Hematopoietic multipotent progenitor cell treated with erythropoietin and hydrocortisone succinate and interleukin-3 and kit ligand, for 6 days (in vitro differentiated cells): Measurements from ENCODE around the gene STC2.
"Not testable (repeated sequence)": the region's sequence is repeated elsewhere in the genome, so short reads cannot be mapped to it uniquely, and the experiment has no call there.

Experiments
- DNase-seq: peaks from one replicate; pipeline ENCODE4 v3.0.0-alpha.2; 2015

Gene STC2

DNA sequence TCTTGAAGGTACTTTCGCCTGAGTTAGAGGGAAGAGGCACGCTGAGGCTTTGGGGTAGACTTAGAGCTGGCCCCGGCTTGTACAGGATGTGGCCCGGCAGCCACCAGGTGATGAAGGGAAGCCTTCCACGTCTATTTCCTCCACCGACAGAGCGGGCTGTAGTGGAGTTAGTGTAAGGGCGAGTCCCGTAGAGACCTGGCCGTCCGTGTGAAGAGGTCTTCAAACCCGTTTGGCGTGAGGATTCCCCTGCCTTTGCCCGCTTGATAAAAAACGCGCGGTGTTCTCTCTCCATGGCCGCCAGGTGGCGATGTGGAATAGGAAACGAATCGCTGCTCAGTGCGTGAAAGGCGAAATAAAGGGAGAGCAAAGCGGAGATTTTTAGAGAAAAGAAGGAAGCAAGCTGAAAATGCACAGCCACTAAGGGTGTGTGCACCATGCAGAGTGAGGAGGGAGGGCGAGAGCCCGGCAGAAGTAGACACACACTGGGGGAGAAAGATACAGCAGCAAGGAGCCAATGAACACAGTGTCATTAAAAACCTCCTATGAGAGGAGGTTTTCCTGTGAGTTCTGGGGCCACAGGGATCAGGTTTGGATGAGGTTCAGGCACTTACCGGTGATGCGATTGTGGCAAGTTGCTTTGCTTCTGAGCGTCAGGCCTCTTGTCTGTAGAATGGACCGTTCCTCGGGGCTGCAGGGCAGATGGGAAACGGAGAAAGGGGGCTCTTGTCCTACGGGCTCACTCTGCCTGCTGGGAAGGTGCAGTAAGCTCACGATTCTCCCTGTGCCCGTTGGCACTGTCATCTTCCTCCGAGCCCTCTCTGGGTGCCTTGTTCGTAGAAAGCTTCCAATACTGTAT, 34.2 kb downstream of the STC2 start:
- DNase-seq, result peak; percentile 86

DNA sequence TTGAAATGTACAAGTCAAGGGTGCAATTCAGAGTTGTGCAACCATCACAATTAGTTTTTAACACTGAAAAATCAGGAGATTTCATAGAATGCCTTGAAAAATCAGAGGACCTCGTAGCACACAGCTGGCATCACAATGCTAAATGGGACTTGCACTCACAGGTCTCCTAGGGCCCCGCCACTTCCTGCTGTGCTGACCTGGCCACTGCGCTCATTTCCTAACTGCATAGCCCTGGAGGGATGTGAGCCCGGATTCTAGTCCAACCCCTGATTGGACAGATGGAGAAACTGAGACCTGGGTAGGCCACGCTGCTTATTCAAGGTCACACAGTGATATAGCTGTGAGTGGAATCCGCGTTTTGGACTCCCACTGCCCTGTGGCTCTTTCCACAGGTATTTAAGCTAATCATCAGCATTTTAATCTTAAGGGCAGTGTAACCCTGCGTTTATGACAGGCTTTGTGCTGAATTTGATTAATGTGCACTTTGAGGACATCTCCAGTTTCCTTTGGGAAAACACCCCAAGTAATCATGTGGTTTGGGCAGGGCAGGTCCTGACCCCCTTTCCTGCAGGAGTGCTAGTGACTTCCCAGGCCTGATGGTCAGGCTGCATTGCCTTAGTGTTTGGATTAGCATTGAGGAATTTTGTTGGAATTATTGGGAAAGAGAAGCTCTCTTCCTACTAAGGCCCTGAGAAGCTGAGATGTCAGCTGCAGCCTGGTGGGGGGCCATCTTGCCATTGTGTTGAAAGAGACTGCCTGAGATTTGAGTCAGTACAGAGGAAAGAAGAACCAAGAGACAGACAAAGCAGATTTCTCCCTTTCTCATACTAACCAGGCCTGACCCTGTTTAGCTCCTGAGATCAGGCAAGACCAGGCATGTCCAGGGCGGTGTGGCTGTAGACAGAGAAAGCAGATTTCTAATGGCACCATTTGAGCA, 36.2 kb downstream of the STC2 start:
- no peak for DNase-seq

DNA sequence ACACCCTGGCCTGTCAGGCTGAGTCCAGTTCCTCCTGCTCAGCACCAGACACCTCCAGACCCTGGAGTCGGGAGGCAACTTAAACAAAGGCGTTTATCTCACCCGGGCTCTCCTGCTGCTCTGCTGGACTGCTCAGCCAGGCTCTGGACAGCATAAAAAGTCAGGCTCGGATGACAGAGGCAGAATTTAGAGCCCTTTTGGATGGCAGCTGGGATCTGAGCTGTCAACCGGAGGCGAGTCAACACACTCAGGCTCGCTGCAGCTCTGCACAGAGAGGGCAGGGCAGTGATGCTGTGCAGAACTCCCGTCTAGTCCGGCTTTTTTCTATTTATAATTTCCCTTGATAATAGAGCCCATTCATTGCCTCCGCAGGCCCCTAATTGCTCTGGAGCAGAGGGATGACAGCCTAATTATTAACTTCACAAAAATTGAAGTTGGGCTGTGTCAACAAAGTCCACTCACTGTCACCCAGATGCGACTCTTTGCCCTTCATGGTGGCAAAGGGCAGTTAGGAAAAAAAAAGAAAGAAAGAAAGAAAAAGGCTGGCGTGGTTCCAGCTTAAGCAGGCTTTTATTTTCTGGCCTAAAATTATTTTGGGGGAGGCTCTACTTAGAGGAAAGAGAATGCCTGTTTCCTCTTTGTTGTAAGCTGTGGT, 37.6 kb downstream of the STC2 start:
- no peak for DNase-seq

DNA sequence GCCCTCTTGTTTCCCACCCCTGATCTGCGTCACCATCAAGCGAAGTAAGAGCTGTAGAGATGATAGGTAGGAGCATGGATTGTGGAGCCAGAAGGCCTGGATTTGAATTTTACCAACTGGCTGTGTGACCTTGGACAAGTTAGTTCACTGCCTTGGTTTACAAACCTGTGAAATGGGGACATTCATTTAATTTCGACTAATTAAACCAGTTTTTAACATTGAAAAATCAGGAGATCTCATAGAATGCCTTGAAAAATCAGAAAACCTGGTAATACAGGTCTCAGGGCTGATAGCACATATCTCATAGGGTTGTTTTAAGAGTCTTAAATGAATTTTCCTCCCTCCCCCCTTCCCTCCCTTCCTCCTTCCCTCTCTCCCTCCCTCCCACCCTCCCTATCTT, 38.8 kb downstream of the STC2 start:
- DNase-seq, result no peak

DNA sequence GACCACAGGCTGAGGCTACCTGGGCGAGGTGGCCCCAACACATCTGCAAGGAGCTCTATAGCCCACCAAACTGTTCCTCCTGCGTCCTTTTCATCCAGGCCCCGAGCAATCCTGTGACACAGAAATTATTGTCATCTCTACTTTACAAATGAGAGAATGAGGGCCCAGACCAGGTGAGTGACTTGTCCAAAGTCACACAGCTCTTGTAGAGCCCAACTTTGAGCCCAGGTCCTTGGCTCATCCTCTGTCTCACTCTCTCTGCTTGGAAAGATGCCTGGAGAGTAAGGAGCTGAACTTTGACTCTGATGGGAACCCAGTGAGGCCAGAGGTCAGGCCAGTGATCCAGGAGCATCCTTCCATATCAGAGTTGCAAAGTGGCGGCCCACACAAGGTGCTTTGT, 39.6 kb downstream of the STC2 start:
- no peak for DNase-seq

DNA sequence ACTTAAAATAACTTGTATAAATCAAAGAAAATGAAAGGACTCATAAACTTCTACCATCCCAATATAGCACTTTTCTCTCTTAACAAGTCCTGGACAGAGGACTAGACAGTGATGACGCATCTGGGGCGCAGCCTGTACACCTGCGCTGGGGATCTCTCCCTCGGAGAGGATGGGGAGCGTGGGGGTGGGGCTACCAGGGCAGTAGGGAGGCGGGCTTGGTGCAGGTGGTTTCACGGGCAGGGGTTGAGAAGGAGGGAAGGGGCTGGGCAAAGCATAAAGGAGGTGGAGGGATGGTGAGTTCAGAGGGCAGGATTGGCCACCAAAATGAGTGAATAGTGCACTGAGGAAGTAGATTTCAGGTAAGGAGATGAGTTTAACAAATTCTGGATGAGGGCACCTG, 41.1 kb downstream of the STC2 start:
- no peak for DNase-seq

DNA sequence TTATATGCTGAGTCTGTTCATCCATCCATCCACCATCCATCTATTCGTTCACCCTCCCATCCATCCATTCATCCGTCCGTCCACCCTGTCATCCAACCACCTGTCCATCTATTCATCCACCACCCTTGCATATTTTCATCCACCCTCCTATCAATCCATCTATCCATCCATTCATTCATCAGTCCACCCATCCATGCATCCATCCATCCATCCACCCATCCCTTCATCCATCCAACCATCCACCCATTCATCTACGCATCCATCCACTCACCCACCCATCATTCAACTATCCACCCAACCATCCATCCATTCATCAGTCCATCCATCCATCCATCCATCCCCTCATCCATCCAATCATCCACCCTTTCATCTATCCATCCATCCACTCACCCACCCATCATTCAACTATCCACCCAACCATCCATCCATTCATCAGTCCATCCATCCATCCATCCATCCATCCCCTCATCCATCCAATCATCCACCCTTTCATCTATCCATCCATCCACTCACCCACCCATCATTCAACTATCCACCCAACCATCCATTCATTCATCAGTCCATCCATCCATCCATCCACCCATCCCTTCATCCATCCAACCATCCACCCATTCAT, 43.8 kb downstream of the STC2 start:
- not testable (repeated sequence) for DNase-seq

DNA sequence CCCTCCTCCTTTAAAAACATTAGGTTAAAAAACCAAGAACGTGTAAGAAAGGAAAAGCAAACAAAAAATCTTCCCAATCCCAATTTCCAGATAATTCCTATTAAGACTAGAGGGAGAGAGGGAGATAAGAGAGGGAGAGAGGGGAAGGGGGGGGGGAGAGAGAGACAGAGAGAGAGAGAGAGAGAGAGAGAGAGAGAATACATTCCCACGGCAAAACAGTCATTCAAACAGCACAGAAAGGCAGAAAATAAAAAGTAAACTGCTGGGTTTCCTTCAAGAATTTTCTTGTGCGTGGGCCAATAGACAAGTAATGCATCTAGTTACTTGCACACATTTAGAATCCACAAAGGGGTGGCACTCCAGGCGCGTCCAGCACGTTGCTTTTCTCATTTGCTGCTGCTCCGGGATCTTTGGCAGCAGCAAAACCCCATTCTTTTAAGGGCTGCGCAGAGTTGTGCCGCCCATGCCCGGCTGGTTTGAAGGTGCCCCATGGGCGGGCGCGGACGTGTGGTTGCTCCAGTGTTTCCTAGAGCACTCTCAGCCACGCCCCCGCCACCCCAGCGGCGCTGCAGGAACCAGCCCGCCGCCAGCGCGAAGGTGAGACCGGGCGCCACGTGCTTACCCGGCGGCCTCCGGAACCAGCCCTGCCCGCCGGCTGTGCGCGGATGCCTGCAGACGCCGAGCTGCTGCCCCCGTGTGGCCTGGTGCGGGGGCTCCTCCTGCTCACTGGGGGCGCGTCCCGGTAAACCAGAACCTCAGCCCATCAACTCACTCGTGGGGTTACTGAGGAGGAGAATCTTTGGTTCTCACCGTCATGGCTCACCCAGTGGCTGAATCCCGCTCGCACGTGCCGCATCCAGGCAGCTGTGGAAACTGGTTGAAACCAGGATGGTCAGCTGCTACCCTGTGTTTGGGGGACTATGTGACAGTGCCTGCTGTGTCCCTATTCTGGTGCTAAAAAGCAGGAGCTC, 44.6 kb downstream of the STC2 start:
- DNase-seq, result peak; percentile 72

DNA sequence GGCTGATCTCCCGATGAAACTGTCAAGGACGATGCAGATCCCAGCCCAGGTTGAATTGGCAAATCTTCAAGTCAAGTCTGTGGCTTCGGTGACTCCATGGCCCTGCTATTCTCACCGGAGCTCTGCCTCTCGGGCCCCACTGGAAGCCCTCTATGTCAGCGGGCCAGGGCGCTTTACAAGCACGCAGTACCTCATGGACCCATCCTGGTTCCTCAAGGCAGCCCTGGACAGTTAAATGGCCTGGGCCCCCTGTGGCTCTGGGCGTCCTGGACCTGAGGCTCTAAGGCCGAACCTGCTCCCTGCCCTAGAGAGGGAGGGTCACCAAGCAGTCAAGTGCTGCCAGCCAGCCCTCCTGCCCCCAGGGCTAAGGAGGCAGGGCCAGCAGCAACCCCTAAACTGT, 45.3 kb downstream of the STC2 start:
- DNase-seq, result no peak

DNA sequence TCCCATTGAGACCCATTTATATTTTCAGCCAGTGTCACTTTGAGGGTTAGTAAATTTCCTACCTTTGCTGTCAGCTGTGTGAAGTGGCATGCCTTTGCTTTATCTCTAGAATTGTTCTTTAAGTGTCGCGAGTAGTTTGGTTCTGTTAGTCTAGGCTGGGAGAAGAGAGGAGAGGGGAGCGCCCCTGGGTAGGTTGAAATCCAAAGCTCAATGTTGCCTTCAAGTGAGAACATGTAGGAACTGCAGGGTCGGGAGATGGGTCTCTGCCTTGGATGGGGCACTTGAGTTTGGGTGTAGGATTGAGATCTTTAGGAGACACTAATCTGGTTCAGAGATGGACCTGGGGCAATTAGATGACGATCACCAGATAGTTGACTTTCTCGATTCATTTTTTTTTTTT, 46.3 kb downstream of the STC2 start:
- DNase-seq, result peak; percentile 14

DNA sequence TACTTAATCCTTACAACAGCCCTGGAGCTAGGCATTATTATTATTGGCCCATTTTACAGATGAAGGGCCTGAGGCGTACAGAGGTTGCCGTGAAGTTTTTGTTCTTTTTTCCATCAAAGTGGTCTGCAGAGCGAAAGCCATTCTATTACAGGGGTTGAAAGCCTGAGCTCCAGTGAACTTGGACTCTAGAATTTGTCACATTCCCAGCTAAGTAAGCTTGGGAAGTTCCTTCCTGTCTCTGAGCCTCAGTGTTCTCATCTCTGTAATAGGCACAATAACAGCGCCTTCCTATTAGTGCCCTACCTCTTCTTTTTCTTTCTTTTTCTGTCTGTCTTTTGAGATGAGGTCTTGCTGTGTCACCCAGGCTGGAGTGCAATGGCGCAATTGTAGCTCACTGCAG, 49.0 kb downstream of the STC2 start:
- no peak for DNase-seq

DNA sequence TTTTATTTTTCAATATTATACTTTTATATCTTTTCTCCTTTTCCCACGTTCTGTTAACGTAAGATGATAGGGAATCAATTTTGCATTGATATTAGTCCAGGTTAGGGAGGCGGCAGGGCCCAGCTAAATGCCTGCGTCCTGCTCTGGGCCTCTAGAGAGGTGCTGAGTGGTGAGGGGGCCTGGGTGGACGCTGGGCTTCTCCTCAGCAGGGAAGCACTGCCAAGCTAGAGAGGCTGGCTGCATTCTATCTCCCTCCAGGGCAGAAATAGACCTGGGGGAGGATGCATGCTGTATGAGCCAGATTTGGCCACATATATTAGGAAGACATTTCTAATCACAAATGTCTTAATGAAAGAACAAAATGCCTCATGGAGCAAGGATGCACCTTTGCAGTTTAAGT, 49.6 kb downstream of the STC2 start:
- DNase-seq, result no peak

DNA sequence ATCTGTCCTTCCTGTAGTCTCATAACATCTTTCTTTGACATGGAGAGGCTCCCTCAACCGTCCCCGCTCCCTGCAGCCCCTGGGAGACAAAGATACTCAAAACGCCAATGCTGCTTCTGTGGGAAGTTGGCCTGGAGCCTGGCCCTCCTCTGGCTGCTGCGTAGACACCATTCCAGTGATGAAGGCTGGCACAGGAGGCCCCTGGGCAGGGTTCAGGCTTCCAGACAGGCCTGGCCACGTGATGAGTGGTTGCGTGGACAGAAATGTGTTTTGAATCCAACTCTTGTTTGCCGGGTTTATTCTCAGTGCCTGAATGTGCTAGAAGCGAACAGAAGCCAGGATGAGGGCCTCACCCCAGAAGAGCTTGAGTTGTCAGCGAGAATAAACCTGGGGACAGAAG, 50.0 kb downstream of the STC2 start:
- no peak for DNase-seq

DNA sequence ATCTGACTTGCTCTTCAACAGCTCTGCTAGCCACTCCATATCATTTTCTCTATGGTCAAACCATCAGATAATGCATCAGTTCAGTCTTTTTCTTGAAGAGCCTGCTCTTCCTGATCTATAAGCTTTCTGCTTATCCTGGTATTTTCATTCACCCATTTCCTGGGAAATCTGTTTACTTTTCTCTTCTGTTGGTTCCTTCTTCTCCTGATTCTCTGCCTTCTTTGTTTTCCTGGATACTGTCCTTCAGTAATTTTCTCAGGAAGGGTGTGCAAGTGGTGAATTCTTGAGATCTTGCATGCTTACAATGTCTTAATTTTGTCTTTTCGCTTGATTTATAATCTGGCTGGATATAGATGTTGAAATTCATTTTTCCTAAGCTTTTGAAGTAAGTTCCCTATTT, 53.4 kb downstream of the STC2 start:
- DNase-seq, result no peak

DNA sequence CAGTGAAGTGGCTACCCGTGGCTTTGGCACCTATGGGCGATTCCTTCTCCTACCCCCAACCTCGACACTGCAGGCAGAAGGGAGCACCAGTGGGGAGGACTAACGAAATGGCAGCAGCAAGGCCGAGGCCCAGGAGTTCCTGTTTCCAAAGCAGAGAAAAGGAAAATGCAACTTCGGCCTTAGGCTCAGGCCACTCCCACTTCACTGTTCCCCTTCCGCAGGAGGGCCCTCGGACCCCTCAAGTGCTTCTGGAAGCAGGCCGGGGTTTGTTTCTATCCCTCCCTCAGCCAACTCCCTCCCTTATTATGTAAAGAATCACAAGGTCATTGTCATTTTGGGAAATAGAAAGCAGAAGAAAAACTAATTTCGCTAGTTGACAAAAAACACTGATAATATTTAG, 56.8 kb downstream of the STC2 start:
- no peak for DNase-seq

DNA sequence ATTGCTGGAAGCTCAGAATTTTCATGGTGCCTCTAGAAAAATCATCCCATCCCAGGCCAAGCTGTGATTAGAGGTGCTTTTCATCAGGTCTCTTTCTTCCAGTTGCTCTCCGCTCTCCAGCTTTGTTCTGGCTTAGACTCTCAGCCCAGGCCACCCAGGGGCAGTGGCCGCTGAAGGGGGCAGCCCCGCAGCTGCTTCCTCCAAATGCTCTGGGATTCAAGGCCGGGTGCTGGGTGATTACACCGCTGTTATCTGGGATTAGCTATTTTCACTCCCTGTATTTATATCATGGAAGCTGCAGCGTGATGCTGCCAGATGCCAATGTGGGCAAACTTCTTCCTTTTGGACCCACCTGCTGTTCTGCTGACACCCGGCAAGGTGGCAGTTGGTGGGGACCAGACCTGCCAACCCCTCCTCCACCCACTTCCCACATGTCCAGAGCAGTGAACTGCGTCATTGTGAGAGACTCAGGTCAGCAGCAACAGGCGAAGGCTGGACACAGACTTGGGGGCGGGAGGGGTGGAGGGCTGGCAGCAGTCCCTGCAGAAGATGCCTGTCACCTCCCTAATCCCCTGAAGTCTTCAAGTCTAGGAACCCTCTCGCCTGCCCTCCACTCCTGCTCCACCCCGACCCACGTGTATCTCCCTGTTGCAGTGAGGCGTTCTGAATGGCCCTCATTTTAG, 59.3 kb downstream of the STC2 start:
- no peak for DNase-seq

DNA sequence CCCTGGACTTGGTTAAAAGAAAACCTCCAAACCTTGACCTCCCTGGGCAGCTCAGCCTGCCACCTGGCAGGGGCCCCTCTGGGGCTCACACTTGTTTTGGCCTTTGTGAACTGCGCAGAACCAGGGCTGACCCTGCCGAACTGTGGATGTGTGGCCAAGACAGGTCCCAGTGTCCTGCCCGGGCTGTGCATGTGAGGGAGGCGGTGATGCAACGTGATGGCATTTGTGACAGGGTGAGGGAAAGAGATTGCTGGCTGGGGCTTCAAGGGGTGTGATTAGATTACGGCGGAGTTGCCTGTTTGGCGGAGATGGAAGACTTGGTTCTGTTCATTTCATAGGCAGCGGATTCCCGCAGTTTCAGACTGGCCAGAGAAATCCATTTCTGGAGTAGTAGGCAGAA, 62.8 kb downstream of the STC2 start:
- no peak for DNase-seq
